ENCODE results near the gene RARA.

GRCh38 chr17:40355804-40356758 is 47.1 kb downstream of the RARA start:
- no peak for TF ChIP-seq POLR2AphosphoS5 (IDR thresholded peaks at IDR 0.05; ENCODE audit: low read depth)
- TF ChIP-seq CREB1 (CRISPR knock-in tag; IDR thresholded peaks at IDR 0.05; ENCODE audit: low read depth), result no peak
- TF ChIP-seq CTCF (conservative IDR thresholded peaks at IDR 0.05; ENCODE audit: low read depth in 2 of 2), result no peak
- no peak for TF ChIP-seq JUNB (IDR thresholded peaks at IDR 0.05; ENCODE audit: unreplicated experiment)
- no peak for TF ChIP-seq REST (IDR thresholded peaks at IDR 0.05; ENCODE audit: unreplicated experiment)
